Gastrocnemius medialis (tissue), 4 donors: ENCODE measurements around the gene TCP11. TPM values are rescaled to one million over a fixed set of nuclear protein-coding genes. Genes with fewer than 3 reads are reported as not detected.
A peak's percentile ranks its signal among the peaks of the same experiment; 100 is the strongest.

ENCODE experiments used
- ATAC-seq, 2 donors: fragments of 150-250 bp; one replicate each; pipeline ENCODE4 v1.9.1; 2016
- DNase-seq, 2 donors: peaks; one replicate each; pipeline ENCODE4 v3.0.0-alpha.2; 2019
- H3K27ac ChIP-seq, 4 donors: fragments of 200-600 bp; sonication (generic); 1 replicate in 1 of 4; 2 replicates in 3 of 4; pipeline ENCODE4 v1.5.1; 2016 to 2018; ENCODE audit warnings: mild to moderate bottlenecking in 2 of 4, moderate library complexity in 1 of 4
- H3K27me3 ChIP-seq, 3 donors: fragments of 200-600 bp; sonication (generic) in 2 of 3; 1 replicate in 1 of 3; 2 replicates in 2 of 3; pipeline versions ENCODE4 v1.5.1 to v1.6.0; 2016 to 2019; ENCODE audit warnings: mild to moderate bottlenecking in 1 of 3, moderate library complexity in 1 of 3
- H3K36me3 ChIP-seq, 2 donors: fragments of 200-600 bp; sonication (generic) in 1 of 2; one replicate each; pipeline ENCODE4 v1.5.1; 2017 to 2018
- H3K4me1 ChIP-seq, 2 donors: fragments of 200-600 bp; sonication (generic) in 1 of 2; one replicate each; pipeline ENCODE4 v1.5.1; 2016 to 2017; ENCODE audit warnings: mild to moderate bottlenecking in 2 of 2
- H3K4me3 ChIP-seq, 4 donors: fragments of 200-600 bp; sonication (generic) in 3 of 4; 1 replicate in 1 of 4; 2 replicates in 3 of 4; pipeline ENCODE4 v1.5.1; 2016 to 2019; ENCODE audit warnings: mild to moderate bottlenecking in 2 of 4
- H3K9me3 ChIP-seq, 3 donors: fragments of 200-600 bp; sonication (generic) in 2 of 3; 1 replicate in 1 of 3; 2 replicates in 2 of 3; pipeline ENCODE4 v1.5.1; 2016 to 2019
- POLR2A ChIP-seq, 2 donors: fragments of 450-650 bp; IDR thresholded peaks; one replicate each; pipeline ENCODE4 v1.6.1; 2017; ENCODE audit warnings: antibody characterized with exemption in 2 of 2, mild to moderate bottlenecking in 2 of 2, moderate library complexity in 2 of 2
- in situ Hi-C, 4 donors: fragments of 200-750 bp; cut with MboI; loops; one replicate each; pipeline versions ENCODE4 v1.15.0 to v1.8.0; 2017; ENCODE audit warnings: low sequenced_read_pairs in 4 of 4
- intact Hi-C: fragments of 100-400 bp; cut with DNase I; formaldehyde crosslinking; loops from one replicate; pipeline ENCODE4 v1.15.1; 2023; ENCODE audit warnings: low total_unique reads
- total RNA-seq, 4 donors: library from RNA; depleted of rRNA; stranded (reverse); fragments of >200 nt; gene quantifications; one replicate each; pipeline versions ENCODE4 v1.1.0 to v1.2.3, GENCODE V29; 2016
- TF ChIP-seq, protein P1 (sequence below), 5 experiments: fragments of 450-650 bp in 3 of 5; fragments of 200-600 bp in 2 of 5; sonication (generic) in 2 of 5; IDR thresholded peaks in 4 of 5; conservative IDR thresholded peaks in 1 of 5; 1 replicate in 4 of 5; 2 replicates in 1 of 5; pipeline ENCODE4 v1.5.1; 2016 to 2019; ENCODE audit warnings: antibody characterized with exemption in 5 of 5, mild to moderate bottlenecking in 3 of 5, moderate library complexity in 3 of 5

The TCP11 gene
- total RNA-seq, 4 donors from 2014 or later, result 0.41 TPM; not detected in 3

GRCh38 chr6:35079311-35080000 lies 61.7 kb downstream of the TCP11 start:
- Histone ChIP-seq H3K27me3 (no peaks in the 10 kb centered on the region), H3K4me1 (no peaks in the 10 kb centered on the region), H3K4me3 (no peak overlapping the region), H3K9me3 (no peaks in the 10 kb centered on the region), H3K36me3 (peaks cover 0 to 58% of the 10 kb centered on the region in 2 donors), H3K27ac (no peak overlapping the region)
- intact Hi-C loops (no loop called here), in situ Hi-C loops (no loop called here)
- no peak for ATAC-seq
- peak in 1 of 2 donors; percentile 4 for DNase-seq
- no peak for TF ChIP-seq POLR2A (IDR thresholded peaks at IDR 0.05)
- TF ChIP-seq, protein P1, sequence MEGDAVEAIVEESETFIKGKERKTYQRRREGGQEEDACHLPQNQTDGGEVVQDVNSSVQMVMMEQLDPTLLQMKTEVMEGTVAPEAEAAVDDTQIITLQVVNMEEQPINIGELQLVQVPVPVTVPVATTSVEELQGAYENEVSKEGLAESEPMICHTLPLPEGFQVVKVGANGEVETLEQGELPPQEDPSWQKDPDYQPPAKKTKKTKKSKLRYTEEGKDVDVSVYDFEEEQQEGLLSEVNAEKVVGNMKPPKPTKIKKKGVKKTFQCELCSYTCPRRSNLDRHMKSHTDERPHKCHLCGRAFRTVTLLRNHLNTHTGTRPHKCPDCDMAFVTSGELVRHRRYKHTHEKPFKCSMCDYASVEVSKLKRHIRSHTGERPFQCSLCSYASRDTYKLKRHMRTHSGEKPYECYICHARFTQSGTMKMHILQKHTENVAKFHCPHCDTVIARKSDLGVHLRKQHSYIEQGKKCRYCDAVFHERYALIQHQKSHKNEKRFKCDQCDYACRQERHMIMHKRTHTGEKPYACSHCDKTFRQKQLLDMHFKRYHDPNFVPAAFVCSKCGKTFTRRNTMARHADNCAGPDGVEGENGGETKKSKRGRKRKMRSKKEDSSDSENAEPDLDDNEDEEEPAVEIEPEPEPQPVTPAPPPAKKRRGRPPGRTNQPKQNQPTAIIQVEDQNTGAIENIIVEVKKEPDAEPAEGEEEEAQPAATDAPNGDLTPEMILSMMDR (IDR thresholded peaks at IDR 0.05 in 4 of 5, conservative IDR thresholded peaks at IDR 0.05 in 1 of 5), result no peak

- Histone ChIP-seq H3K4me1 (no peaks in the 10 kb centered on the region), H3K9me3 (no peaks in the 10 kb centered on the region), H3K27me3 (no peaks in the 10 kb centered on the region), H3K4me3 (no peak overlapping the region), H3K27ac (no peak overlapping the region), H3K36me3 (peaks cover 0 to 52% of the 10 kb centered on the region in 2 donors)
- intact Hi-C loops (no loop called here), in situ Hi-C loops (no loop called here)
- no peak for TF ChIP-seq POLR2A (IDR thresholded peaks at IDR 0.05)
- TF ChIP-seq, protein P1 (IDR thresholded peaks at IDR 0.05 in 4 of 5, conservative IDR thresholded peaks at IDR 0.05 in 1 of 5), result no peak
- ATAC-seq (no peak), DNase-seq (no peak)
Measured at GRCh38 chr6:35078896-35079295, 62.2 kb downstream of the TCP11 start.

DNA sequence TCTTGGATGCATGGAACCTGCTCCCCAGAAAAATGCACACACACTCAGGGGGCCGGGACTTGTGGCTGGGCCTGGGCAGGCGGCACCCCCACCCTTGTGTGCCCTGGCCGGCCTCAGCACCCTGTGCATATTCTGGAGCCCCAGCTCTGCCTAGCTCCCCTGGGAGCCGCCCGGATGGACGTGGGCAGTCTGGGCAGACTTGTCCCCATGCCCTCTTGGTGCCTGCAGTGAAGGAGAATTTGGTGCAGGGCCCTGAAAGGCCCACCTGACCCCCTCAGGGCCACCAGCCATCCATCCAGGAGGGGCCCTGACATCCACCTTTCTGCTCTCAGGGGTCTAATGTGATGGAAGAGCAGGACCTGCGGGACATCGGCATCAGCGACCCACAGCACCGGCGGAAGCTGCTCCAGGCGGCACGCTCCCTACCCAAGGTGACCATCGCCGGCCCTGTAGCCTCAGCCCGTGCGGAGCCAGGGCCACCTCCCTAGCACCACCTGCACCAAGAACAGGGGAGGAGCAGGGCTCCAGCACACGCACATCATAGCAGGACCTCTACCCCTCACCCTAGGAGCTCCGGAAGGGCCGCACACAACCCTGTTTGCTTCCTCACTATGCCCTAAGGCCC lies 62.8 kb downstream of the TCP11 start:
- H3K36me3 ChIP-seq, result peaks cover 0 to 47% of the 10 kb centered on the region in 2 donors
- H3K9me3 ChIP-seq, result no peaks in the 10 kb centered on the region
- DNase-seq, result peak in 1 of 2 donors; percentile 4
- no peak for ATAC-seq
- no peaks in the 10 kb centered on the region for H3K4me1 ChIP-seq
- H3K4me3 ChIP-seq, result no peak overlapping the region
- no peaks in the 10 kb centered on the region for H3K27me3 ChIP-seq
- no peak for TF ChIP-seq POLR2A (IDR thresholded peaks at IDR 0.05)
- TF ChIP-seq, protein P1 (IDR thresholded peaks at IDR 0.05 in 4 of 5, conservative IDR thresholded peaks at IDR 0.05 in 1 of 5), result no peak
- in situ Hi-C loops, result no loop called here
- no peak overlapping the region for H3K27ac ChIP-seq
- intact Hi-C loops, result no loop called here

GRCh38 chr6:35077713-35078105 lies 63.4 kb downstream of the TCP11 start:
- in situ Hi-C loops, result no loop called here
- no peak for ATAC-seq

More at GRCh38 chr6:35077713-35078105, 63.4 kb downstream of the TCP11 start:
- H3K36me3 ChIP-seq, result peaks cover 0 to 45% of the 10 kb centered on the region in 2 donors
- H3K27ac ChIP-seq, result no peak overlapping the region
- no peak for TF ChIP-seq POLR2A (IDR thresholded peaks at IDR 0.05)
- TF ChIP-seq, protein P1 (IDR thresholded peaks at IDR 0.05 in 4 of 5, conservative IDR thresholded peaks at IDR 0.05 in 1 of 5), result no peak
- no peaks in the 10 kb centered on the region for H3K27me3 ChIP-seq
- no peaks in the 10 kb centered on the region for H3K9me3 ChIP-seq
- DNase-seq, result peak in 1 of 2 donors; percentile 5
- H3K4me3 ChIP-seq, result no peak overlapping the region
- H3K4me1 ChIP-seq, result no peaks in the 10 kb centered on the region
- intact Hi-C loops, result no loop called here
